CD4-positive, alpha-beta T cell (primary cell): ENCODE measurements around the gene HECTD4. TPM values are rescaled to one million over a fixed set of nuclear protein-coding genes. Genes with fewer than 3 reads are reported as not detected.

Source experiments
- ATAC-seq: fragments of 200-7000 bp; cut with Tn5 transposase; one replicate; pipeline ENCODE4 v1.10.0; 2022; ENCODE audit warnings: mild to moderate bottlenecking; ENCODE audit not compliant: poor library complexity
- CTCF ChIA-PET: fragments of 350-600 bp; sonication (Branson Sonifier 250); formaldehyde crosslinking; loops from one replicate; lab custom pipeline; 2021; ENCODE audit warnings: antibody characterized with exemption, inconsistent platforms; lab: Charles Lee
- POLR2A ChIA-PET: fragments of 350-600 bp; sonication (Branson Sonifier 250); formaldehyde crosslinking; loops from one replicate; lab custom pipeline; 2021; ENCODE audit warnings: antibody characterized with exemption, inconsistent platforms; lab: Charles Lee
- DNase-seq, 14 experiments: peaks; one replicate each; pipeline ENCODE4 v3.0.0-alpha.2; 2013 to 2020; ENCODE audit warnings: mixed read lengths in 2 of 14
- H3K27ac ChIP-seq, 2 donors: one replicate each; pipeline versions ENCODE4 v1.5.1 to v1.7.0; 2013; ENCODE audit warnings: low read length in 2 of 2, low read depth in 1 of 2, mild to moderate bottlenecking in 1 of 2
- H3K27me3 ChIP-seq, 2 experiments: 1 replicate in 1 of 2; 2 replicates in 1 of 2; pipeline versions ENCODE4 v1.6.1 to v1.7.0; 2013; ENCODE audit warnings: low read length in 2 of 2, control low read depth in 1 of 2, mild to moderate bottlenecking in 1 of 2, moderate library complexity in 1 of 2; ENCODE audit not compliant: insufficient read depth in 2 of 2, control insufficient read depth in 1 of 2
- H3K36me3 ChIP-seq: one replicate; pipeline ENCODE4 v1.6.1; 2013; ENCODE audit warnings: low read length, control low read depth; ENCODE audit not compliant: insufficient read depth
- H3K4me1 ChIP-seq: one replicate; pipeline ENCODE4 v1.6.1; 2013; ENCODE audit warnings: low read length, control low read depth; ENCODE audit not compliant: insufficient read depth
- H3K4me3 ChIP-seq: one replicate; pipeline ENCODE4 v1.5.1; 2013; ENCODE audit warnings: mild to moderate bottlenecking, low read length, moderate library complexity
- H3K9me3 ChIP-seq, 2 experiments: 1 replicate in 1 of 2; 2 replicates in 1 of 2; pipeline versions ENCODE4 v1.6.1 to v1.7.0; 2013; ENCODE audit warnings: low read length in 2 of 2, mild to moderate bottlenecking in 2 of 2, control low read depth in 1 of 2, moderate library complexity in 1 of 2; ENCODE audit not compliant: control insufficient read depth in 1 of 2, insufficient read depth in 1 of 2
- H3K27ac Mint-ChIP-seq: one replicate; pipeline ENCODE4 v1.8.0; 2020; ENCODE audit warnings: mixed read lengths
- H3K27me3 Mint-ChIP-seq: one replicate; pipeline ENCODE4 v1.8.0; 2021; ENCODE audit warnings: mixed read lengths
- H3K36me3 Mint-ChIP-seq: one replicate; pipeline ENCODE4 v1.8.0; 2021; ENCODE audit warnings: low read depth, mixed read lengths
- H3K4me1 Mint-ChIP-seq: one replicate; pipeline ENCODE4 v1.8.0; 2021; ENCODE audit warnings: low read depth, mixed read lengths
- H3K4me3 Mint-ChIP-seq: one replicate; pipeline ENCODE4 v1.8.0; 2020; ENCODE audit warnings: mild to moderate bottlenecking, mixed read lengths
- H3K9me3 Mint-ChIP-seq: one replicate; pipeline ENCODE4 v1.8.0; 2020; ENCODE audit warnings: mixed read lengths
- CTCF ChIP-seq: fragments of 200-600 bp; IDR thresholded peaks from one replicate; pipeline ENCODE4 v1.8.0; 2022; ENCODE audit warnings: antibody characterized with exemption, mild to moderate bottlenecking
- intact Hi-C, 2 experiments: fragments of 100-400 bp; cut with DNase I in 1 of 2; cut with micrococcal nuclease in 1 of 2; formaldehyde crosslinking; loops; one replicate each; pipeline versions ENCODE4 v1.15.1 to v1.9.0; 2023 to 2025; cut with DNase I, micrococcal nuclease
- total RNA-seq, 174 experiments: library from RNA in 2 of 174; stranded (reverse) in 2 of 174; gene quantifications; one replicate each; pipeline ENCODE4 v1.2.3 and lab custom pipeline; 2021 to 2026

Gene HECTD4
- total RNA-seq, 2 experiments from 2014 or later: 40.2 to 43.3 TPM

- ATAC-seq (no peak), DNase-seq (no peak)
- Histone ChIP-seq H3K27ac (no peak overlapping the region), H3K36me3 (no peaks in the 10 kb centered on the region), H3K4me1 (peaks cover 13% of the 10 kb centered on the region), H3K4me3 (no peak overlapping the region), H3K27me3 (no peaks in the 10 kb centered on the region), H3K9me3 (no peaks in the 10 kb centered on the region)
- intact Hi-C loops: loop anchor here in 1 of 2 experiments (5.0 kb wide), 1 partner anchor 727 kb away; the partner anchor contains the start of genes ACAD10 and BRAP
- no peaks in the 10 kb centered on the region for H3K27me3 Mint-ChIP-seq
- no peak overlapping the region for H3K27ac Mint-ChIP-seq
- ChIA-PET POLR2A (no interaction called here), CTCF (no interaction called here)
- peak overlapping the region; percentile 26 for H3K4me3 Mint-ChIP-seq
- H3K4me1 Mint-ChIP-seq: peaks cover 20% of the 10 kb centered on the region
- TF ChIP-seq CTCF: no peak
- H3K36me3 Mint-ChIP-seq: peaks cover 12% of the 10 kb centered on the region
- no peaks in the 10 kb centered on the region for H3K9me3 Mint-ChIP-seq
Observed at GRCh38 chr12:112413855-112414625, 31.8 kb upstream of the HECTD4 start.

GRCh38 chr12:112409906-112410244 lies 27.6 kb upstream of the HECTD4 start:
- Mint-ChIP-seq H3K36me3 (peaks cover 48% of the 10 kb centered on the region), H3K9me3 (no peaks in the 10 kb centered on the region), H3K27me3 (no peaks in the 10 kb centered on the region), H3K27ac (peak overlapping the region; percentile 99), H3K4me3 (peak overlapping the region; percentile 100), H3K4me1 (peaks cover 34% of the 10 kb centered on the region)
- intact Hi-C loops: loop anchor here (1.0 to 5.0 kb wide), 5 partner anchors 8 to 723 kb away; partner anchors contain the start of genes PTPN11 (in 2 of the 2), ACAD10 (in 1 of the 2), BRAP (in 1 of the 2) and ERP29 (in 1 of the 2)
- no peak for TF ChIP-seq CTCF
- ATAC-seq (no peak), DNase-seq (no peak)
- CTCF ChIA-PET: interaction anchor here (2.0 kb wide), 1 partner anchor 23 kb away, joined by 10 read pairs; no protein-coding TSS in a partner anchor
- H3K9me3 ChIP-seq: no peaks in the 10 kb centered on the region
- H3K4me3 ChIP-seq: no peak overlapping the region
- no peaks in the 10 kb centered on the region for H3K27me3 ChIP-seq
- peaks cover 23% of the 10 kb centered on the region for H3K4me1 ChIP-seq
- peak overlapping the region in 1 of 2 donors; percentile 80 for H3K27ac ChIP-seq
- H3K36me3 ChIP-seq: peaks cover 34% of the 10 kb centered on the region
- POLR2A ChIA-PET: no interaction called here

GRCh38 chr12:112409064-112409905 lies 27.1 kb upstream of the HECTD4 start, which contains the start of gene RPL6:
Gene RPL6, minus strand, starts transcription at chr12:112409605. Its CDS starts 949 bp downstream, at chr12:112408656.
- H3K4me3 Mint-ChIP-seq: peak within 1 kb of the TSS; percentile 100
- H3K27me3 Mint-ChIP-seq: no peaks in the 10 kb centered on the region
- H3K4me1 ChIP-seq: peaks cover 23% of the 10 kb centered on the region
- DNase-seq (peak; percentile 55 to 92 (median 69)), ATAC-seq (peak; percentile 86)
- H3K27ac ChIP-seq: peak within 1 kb of the TSS; percentile 80 to 89
- peaks cover 34% of the 10 kb centered on the region for H3K4me1 Mint-ChIP-seq
- peak within 1 kb of the TSS; percentile 81 for H3K4me3 ChIP-seq
- no peak for TF ChIP-seq CTCF
- H3K36me3 Mint-ChIP-seq: peaks cover 54% of the 10 kb centered on the region
- H3K9me3 ChIP-seq: no peaks in the 10 kb centered on the region
- H3K27me3 ChIP-seq: no peaks in the 10 kb centered on the region
- no peaks in the 10 kb centered on the region for H3K9me3 Mint-ChIP-seq
- ChIA-PET POLR2A (no interaction called here), CTCF (no interaction called here)
- intact Hi-C loops: loop anchor here (1.0 to 5.0 kb wide), 4 partner anchors 9 to 396 kb away; partner anchors contain the start of genes ERP29 (in 1 of the 2), HECTD4 (in 1 of the 2), NAA25 (in 1 of the 2) and PTPN11 (in 1 of the 2)
- peaks cover 40% of the 10 kb centered on the region for H3K36me3 ChIP-seq
- peak within 1 kb of the TSS; percentile 99 for H3K27ac Mint-ChIP-seq
